ENCODE data around the gene KCNQ2.

DNA sequence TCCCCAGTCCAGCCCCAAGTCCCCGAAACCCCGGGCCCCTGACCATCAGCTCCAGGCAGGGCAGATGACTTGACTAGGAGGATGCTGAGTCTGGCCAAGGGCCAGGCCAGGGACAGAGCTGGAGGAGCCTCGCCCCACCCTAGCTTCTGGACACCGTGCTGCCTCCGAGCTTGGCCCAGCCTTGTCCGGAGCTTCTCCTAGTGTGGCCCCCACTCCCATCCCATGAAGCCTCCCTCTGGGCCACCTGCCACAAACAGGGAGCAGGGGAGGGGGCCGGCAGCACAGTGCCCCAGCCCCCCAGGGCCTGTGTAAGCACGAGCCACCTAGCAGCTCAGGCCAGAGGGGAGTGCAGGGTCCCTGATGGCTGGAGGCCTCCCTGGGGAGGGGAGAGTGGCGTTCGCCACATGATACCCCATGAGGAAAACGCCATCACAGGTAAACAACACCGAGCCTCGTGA is 21.1 kb upstream of the KCNQ2 start:
- TF ChIP-seq PAX5 (IDR thresholded peaks at IDR 0.05; ENCODE audit: borderline replicate concordance, low read depth, low read length), result no peak
- TF ChIP-seq, protein P1, sequence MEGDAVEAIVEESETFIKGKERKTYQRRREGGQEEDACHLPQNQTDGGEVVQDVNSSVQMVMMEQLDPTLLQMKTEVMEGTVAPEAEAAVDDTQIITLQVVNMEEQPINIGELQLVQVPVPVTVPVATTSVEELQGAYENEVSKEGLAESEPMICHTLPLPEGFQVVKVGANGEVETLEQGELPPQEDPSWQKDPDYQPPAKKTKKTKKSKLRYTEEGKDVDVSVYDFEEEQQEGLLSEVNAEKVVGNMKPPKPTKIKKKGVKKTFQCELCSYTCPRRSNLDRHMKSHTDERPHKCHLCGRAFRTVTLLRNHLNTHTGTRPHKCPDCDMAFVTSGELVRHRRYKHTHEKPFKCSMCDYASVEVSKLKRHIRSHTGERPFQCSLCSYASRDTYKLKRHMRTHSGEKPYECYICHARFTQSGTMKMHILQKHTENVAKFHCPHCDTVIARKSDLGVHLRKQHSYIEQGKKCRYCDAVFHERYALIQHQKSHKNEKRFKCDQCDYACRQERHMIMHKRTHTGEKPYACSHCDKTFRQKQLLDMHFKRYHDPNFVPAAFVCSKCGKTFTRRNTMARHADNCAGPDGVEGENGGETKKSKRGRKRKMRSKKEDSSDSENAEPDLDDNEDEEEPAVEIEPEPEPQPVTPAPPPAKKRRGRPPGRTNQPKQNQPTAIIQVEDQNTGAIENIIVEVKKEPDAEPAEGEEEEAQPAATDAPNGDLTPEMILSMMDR (IDR thresholded peaks at IDR 0.05 in 2 of 3, conservative IDR thresholded peaks at IDR 0.05 in 1 of 3; ENCODE audit: control insufficient read depth in 2 of 3, extremely low read depth in 1 of 3, insufficient read depth in 1 of 3, low read depth in 3 of 3, low read length in 3 of 3), result no peak
- no peak for TF ChIP-seq CEBPB (IDR thresholded peaks at IDR 0.05; ENCODE audit: borderline replicate concordance in 1 of 2, low read depth in 2 of 2, low read length in 2 of 2)
- TF ChIP-seq HDAC2 (IDR thresholded peaks at IDR 0.05), result no peak
- TF ChIP-seq HDAC6 (IDR thresholded peaks at IDR 0.05; ENCODE audit: unreplicated experiment), result no peak
- no peak for TF ChIP-seq POLR2AphosphoS5 (IDR thresholded peaks at IDR 0.05; ENCODE audit: low read length)
- no peak for TF ChIP-seq EZH2 (IDR thresholded peaks at IDR 0.05; ENCODE audit: borderline replicate concordance, control insufficient read depth, low read depth, low read length)
- TF ChIP-seq RB1 (IDR thresholded peaks at IDR 0.05; ENCODE audit: borderline replicate concordance), result no peak
- no peak for TF ChIP-seq HCFC1 (IDR thresholded peaks at IDR 0.05; ENCODE audit: low read length)
- no peak for TF ChIP-seq RCOR1 (conservative IDR thresholded peaks at IDR 0.05; ENCODE audit: low read depth, low read length)
- no peak for TF ChIP-seq CUX1 (IDR thresholded peaks at IDR 0.05; ENCODE audit: insufficient replicate concordance, low read depth, low read length)
- no peak for TF ChIP-seq ZNF274 (IDR thresholded peaks at IDR 0.05; ENCODE audit: insufficient read depth, insufficient read length)
